HG03342 (cell line): Measurements from ENCODE around the gene ADAM23.
"Not testable (repeated sequence)": the region's sequence is repeated elsewhere in the genome, so short reads cannot be mapped to it uniquely, and the experiment has no call there.

Experiments used
- ATAC-seq: cut with Tn5 transposase; IDR thresholded peaks from one replicate; pipeline ENCODE4 v1.9.1; 2021; ENCODE audit warnings: mild to moderate bottlenecking, moderate library complexity; ENCODE audit not compliant: unreplicated experiment

The ADAM23 gene, protein sequence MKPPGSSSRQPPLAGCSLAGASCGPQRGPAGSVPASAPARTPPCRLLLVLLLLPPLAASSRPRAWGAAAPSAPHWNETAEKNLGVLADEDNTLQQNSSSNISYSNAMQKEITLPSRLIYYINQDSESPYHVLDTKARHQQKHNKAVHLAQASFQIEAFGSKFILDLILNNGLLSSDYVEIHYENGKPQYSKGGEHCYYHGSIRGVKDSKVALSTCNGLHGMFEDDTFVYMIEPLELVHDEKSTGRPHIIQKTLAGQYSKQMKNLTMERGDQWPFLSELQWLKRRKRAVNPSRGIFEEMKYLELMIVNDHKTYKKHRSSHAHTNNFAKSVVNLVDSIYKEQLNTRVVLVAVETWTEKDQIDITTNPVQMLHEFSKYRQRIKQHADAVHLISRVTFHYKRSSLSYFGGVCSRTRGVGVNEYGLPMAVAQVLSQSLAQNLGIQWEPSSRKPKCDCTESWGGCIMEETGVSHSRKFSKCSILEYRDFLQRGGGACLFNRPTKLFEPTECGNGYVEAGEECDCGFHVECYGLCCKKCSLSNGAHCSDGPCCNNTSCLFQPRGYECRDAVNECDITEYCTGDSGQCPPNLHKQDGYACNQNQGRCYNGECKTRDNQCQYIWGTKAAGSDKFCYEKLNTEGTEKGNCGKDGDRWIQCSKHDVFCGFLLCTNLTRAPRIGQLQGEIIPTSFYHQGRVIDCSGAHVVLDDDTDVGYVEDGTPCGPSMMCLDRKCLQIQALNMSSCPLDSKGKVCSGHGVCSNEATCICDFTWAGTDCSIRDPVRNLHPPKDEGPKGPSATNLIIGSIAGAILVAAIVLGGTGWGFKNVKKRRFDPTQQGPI

DNA sequence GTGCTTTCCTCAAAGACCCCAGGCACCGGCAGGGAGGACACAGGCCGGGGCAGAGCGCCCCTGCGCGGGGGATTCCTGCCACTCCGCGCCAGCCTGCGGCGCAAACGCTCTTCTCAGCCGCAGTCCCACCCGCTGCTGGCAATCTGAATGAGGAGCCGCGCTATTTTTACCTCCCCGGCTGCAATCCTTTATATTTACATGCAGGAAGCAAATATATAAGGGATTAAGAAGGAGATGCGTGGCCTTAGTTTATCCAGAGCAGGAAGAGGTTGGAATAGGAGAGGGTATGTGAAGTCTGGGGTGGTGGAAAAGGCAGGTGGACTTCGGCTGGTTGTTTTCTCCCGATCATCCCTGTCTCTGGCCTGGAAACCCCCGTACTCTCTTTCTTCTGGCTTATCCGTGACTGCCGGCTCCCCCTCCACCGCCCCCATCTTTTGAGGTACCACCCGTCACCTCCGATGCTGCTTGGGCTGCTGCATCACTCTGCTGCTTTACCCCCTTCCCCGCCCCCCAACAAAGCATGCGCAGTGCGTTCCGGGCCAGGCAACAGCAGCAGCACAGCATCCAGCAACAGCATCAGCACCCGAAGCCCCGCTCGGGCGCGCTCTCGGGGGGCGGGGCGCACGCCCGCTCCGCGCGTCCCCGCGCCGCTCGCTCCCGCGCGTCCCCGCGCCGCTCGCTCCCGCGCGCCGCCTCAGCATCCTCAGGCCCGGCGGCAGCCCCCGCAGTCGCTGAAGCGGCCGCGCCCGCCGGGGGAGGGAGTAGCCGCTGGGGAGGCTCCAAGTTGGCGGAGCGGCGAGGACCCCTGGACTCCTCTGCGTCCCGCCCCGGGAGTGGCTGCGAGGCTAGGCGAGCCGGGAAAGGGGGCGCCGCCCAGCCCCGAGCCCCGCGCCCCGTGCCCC is at the start of gene ADAM23:
Gene ADAM23, plus strand, starts transcription at position 700 of the 902 bp plus-strand sequence. CDS start 335 bp downstream, outside the sequence.
- ATAC-seq = peak; percentile 44

DNA sequence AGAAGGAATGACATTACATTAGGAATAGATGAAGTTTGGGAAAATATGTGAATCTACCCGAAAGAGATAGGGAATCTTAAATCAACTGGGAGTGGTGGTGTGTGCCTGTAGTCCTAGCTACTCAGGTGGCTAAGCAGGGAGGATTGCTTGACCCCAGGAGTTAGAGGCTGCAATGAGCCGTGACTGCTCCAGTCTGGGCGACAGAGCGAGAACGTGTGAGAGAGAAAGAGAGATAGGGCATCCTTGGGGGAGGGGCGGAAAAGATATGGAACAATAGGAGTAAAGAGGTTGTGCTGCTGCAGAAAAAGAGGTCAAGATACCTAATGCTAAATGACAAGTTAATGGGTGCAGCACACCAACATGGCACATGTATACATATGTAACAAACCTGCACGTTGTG is 47.1 kb upstream of the ADAM23 start:
- no peak for ATAC-seq

DNA sequence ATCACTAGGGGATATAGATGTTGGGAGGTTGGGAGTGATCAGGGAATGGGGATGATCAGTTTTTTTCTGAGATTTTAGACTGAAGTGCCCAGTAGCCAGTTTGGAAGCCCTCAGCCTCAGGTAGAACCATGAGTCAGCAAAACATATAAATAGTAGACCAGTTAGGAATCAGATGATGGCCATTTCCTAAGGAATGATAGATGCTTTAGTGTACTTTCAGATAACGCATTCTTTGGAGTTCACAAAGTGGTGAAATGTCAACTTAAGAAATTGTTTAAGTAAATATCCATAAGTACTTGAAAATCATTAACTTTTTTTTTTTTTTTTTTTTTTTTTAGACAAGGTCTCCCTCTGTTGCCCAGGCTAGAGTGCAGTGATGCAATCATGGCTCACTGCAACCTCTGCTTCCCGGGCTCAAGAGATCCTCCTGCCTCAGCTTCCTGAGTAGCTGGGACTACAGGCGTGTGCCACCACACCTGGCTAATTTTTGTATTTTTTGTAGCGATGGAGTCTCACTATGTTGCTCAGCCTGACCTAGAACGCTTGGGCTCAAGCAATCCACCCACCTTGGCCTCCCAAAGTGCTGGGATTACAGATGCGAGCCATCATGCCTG is 40.3 kb upstream of the ADAM23 start:
- not testable (repeated sequence) for ATAC-seq

DNA sequence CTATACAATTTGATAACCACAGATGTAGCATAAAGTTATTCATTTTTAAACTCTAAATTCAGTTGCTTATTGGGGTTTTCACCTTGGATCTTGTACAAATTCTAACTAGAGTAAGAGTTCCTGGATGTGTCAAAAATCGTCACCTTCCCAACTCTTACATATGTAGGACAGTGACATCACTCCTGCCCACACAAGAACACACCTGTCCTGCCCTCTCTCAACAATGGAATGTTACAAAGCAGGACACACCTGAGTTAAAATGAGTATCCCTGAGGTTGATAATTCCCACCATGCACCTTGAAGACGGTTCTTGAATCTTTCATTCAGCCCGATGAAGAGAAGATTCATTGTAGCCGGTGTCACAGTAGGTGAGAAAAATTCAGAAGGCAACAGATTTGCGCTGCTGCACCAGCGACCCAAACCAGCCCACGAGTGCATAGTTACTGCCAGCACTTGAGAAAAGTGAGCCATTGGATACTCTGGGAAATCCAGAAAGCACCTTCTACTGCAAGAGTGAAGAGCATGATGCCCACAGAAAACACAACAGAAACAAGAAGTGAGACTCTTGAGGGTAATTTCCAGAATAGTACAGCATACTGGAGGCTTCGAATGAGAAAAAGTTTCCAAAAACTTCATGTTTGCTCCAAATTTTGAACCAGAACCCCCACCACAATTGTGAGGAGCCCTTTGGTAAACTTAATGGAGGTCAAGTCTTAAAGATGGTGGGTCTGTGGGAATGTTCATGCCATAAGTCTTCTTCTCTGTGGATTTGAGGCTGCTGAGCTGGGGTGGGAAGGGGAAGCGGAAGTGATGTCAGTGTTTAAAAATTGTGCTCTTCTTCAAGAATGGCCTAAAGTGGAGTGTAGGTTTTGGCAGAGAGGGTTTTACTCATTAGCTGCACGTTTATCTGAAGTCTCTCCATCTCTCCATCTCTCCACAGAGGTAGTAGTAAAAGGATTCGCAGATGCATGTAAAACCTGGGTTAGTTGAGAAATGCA is 34.7 kb upstream of the ADAM23 start:
- ATAC-seq = peak; percentile 97

DNA sequence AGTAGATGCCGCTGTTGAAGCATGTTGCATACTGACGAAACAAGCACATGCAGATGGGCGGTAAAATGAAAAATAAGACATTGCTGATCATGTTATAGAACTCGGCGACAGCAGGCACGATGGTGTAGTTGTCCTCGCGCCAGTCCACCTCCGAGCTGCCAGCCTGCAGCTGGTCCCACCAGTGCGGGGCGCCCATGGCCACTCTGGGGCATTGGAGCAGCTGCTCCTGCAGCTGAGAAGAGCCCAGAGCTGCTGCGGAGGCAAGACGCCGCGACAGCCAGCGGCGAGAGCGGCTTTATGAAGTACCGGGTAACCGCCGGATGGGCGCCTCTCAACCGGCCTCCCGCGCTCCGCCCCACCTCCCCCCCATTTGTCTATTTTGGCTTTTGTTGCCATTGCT is 32.6 kb upstream of the ADAM23 start:
- no peak for ATAC-seq

DNA sequence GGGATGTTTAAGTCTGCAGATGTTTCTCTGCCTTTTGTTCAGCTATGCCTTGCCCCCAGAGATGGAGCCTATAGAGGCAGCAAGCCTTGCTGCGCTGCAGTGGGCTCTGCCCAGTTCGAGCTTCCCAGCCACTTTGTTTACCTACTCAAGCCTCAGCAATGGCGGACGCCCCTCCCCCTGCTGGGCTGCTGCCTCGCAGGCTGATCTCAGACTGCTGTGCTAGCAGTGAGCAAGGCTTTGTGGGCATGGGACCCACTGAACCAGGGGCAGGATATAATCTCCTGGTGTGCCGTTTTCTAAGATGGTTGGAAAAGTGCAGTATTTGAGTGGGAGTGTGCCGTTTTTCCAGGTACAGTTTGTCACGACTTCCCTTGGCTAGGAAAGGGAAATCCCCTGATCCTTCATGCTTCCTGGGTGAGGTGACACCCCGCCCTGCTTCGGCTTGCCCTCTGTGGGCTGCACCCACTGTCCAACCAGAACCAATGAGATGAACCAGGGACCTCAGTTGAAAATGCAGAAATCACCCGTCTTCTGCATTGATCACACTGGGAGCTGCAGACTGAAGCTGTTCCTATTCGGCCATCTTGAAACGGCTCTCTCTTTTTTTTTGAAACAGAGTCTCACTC is 27.6 kb upstream of the ADAM23 start:
- ATAC-seq = no peak

DNA sequence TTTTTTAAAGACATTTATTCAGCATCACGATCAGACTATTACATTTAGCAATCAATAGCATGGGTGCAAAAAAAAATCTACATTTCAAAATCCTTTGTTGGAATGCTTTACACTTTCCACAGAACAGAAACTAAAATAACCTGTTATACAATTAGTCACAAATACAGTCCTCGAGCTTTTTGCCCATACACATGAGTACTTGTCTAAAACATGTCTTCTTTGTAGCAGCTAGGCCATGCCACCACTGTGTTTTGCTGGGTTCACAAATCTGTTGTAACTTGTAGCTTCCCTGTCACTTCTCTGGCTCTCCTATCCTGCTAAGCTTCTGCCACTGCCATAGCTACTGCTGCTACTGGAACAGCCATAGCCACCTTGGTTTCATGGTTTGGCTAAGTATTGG is 24.4 kb upstream of the ADAM23 start:
- no peak for ATAC-seq

DNA sequence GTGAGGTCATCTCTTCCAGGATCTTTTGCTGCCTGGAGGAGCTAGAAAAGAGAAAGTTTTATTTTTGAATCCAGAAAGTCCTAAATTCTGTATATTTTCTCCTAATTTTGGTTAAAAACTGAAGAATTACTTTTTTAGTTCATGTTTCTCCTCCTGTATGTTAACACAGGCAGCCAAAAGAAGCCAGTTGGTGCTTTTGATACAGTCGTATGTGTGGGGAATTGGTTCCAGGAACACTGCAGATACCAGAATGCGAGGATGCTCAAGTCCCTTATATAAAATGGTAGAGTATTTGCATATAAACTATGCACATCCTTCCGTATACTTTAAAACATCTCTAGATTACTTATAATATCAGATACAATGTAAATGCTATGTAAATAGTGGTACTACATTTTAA is 22.6 kb upstream of the ADAM23 start:
- no peak for ATAC-seq

DNA sequence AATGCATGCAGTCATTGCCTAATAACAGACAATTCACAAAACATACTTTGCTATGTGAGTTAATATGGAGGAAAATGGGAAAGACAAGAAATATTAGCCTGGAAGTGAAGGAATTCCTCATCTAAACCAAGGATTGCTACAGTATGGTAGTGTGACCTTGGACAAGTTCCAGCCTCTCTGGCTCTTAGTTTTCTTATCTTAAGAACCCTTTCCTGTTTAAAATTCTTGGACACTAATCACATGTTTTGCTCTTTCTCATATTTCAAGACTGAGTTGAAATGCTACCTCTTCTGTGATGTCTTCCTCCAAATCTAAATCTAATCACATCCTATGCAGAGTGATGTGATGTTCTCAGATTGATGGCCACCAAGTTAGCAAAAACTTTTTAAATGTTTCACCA is 20.8 kb upstream of the ADAM23 start:
- ATAC-seq = no peak

DNA sequence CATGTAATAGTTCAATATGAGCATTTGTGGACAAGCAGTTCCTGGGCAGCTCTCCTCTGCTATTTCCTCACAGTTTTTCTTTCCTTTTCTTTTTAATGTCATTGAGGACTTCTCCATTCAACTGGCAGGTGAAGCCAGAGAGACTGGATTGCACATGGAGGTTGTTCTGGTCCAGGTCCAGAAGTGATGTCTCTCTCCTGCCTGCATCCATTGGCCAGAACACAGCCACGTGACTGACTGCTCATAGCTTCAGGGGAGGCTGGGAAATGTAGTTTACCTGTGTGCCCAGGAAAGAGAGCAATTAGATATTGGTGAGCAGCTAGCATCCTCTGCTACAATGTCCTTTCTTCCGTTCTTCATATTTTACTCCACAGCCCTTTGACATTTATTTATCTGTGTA is 20.2 kb upstream of the ADAM23 start:
- no peak for ATAC-seq

DNA sequence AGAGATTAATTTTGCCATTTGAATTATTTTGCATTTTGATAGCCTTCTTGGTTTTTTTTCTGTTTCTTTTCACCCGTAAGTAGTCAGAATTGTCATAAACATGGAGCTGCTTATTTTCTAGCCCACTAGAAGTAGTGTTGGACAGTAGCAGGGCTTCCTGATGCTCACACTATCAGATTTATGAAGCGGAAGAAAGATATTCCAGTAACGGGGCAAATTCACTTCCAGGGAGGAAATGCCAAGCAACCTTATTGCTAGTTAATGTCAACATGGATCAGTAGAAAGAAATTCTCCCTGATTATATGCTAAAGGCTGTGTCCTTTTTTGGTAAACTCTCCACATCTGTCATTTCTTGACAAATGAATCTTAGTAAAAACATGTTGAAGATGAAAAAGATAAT is 19.2 kb upstream of the ADAM23 start:
- ATAC-seq = no peak

DNA sequence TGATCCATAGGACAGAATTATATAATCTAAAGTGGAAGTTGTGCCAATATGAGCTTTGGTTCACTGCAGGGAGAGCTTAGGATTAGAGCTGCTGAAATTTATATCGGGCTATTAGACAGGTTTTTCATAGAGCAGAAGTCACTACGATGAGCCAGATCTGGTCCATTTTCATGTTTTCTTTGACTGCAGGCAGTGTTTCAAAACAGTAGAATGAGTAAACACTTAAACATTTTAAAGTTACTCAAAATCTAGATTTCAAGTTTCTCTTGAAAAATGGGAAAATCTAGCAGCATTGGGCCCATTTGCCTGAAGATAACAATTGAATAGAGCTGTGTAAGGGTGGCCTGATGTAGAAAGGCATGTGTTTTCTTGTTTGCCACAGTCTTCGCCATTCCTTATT is 14.5 kb upstream of the ADAM23 start:
- no peak for ATAC-seq

DNA sequence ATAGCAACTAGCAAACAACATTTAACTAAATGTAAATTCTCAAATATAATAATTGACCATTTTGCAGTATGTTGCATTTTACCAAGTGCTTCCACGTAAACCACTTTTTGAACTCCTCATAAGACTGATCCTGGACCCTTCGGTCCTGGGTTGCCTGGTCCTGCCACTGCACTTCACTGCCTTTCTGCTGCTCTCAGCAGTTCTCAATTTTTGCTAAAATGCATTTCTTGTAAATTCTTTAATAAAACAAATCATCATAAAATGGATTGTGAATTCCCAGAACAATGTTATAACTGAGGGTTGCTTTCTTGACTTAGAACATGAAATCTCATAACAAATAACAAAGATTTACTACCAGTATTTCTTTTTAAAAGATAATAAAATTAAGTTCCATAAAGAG is 12.9 kb upstream of the ADAM23 start:
- ATAC-seq = no peak

DNA sequence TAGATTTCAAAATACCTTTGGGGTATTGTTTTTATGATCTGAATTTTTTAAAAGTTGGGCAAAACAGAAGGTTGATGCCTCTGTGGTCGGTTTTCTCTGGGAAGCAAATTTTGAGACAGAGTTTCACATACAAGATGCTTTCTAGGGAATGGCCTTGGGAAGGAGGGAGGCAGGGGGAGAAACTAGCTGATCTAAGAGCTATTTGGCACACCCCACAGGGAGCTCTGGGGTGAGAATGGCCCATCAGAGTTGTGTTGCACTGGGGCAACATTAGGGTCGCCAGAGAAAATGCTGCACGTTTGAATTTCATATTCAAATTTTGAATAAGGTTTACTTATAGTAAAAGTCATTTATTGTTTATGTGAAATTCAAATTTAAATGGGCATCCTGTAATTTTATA is 11.9 kb upstream of the ADAM23 start:
- ATAC-seq = no peak

DNA sequence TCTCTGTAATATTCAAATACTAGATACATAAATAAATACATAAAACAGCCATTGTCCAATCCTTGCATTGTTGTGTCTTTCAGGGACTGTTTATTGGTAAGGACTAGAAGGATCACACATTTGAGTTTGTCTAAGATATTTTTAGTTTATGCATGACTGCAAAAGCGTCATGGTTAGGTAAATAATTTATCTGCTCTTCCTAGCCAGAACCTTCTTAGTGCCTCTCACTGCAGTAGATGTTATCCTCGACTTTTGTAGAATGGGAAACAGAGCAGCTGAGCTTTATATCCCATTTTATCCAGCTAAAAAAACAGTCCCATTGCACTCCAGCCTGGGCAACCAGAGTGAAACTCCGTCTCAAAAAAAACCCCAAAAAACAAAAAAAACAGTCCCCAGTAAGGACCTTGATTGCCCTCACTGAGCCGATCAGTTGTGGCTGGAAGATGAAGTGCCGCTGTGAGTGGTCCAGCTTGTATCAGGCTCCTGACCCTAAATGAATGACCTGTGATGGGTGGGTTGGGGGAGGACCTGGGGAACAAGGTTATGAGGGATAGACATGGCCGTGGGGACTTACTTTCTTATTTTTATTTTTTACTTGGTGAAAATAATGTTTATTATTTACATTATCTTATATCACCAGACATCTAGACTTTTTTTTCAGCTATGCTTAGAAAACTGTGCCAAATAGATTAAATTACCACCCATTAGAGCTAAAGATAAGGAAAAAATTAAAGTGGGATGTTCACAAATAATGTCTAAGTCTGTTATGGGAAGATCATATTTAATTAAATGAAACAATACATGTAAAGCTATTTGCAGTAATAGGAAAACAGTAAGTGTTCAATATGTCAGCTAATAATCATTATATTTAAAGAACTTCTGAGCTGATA is 10.9 kb upstream of the ADAM23 start:
- ATAC-seq = no peak

DNA sequence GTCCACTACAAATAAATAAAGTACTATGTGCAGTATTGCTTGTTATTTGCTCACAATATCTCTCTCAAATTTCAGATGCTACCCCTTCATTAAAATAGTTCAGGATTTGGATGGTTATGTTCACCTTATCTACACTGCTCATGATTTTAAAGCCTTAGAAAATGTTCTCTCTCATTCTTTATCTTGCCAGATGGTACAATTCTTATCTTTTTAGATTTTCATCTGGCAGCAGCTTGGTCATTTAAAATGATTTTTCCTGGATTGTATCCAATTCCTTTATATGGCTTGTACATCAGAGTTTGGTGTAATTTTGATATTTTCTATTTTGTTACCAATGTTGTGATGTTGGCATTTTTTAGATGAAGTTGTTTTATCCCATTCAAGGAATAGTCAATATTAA is 10.1 kb upstream of the ADAM23 start:
- ATAC-seq = no peak

DNA sequence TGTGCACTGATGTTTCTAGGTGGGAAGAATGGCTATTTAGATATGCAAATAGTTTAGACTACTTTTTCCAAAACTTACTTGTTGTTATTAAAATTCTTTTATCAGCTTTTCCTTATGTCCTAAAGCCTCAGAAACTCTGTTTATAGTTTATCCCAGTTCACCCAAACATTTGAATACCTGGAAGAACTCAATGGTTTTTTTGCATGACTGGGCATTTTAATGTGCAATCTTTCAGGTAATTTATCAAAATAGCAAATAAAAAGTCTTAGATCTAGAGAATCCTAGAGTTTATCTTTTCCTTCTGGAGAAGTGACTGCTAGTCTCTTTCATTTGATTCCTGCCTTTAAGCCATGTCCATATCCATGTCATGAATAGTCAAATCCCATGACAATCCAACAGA is 9.6 kb upstream of the ADAM23 start:
- no peak for ATAC-seq

DNA sequence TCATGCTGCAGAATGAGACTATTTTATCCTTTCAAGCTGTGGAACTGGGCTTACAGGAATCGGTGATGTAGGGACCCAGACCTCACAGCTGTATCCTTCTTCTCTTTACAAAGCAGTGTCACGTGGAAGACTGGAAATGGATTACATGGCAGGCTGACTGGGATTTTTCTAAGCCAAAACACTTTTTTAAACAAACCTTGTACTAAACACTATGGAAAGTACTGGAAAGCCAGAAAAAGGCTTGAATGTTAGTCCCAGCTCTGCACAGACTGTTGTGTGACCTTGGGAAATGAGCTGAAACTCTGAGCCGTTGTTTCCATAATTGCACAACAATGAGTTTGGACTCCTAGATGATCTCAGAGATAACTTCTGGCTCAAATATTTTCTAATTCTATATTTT is 7.6 kb upstream of the ADAM23 start:
- ATAC-seq = no peak
